K562 (cell line): Measurements from ENCODE around the gene MVP. TPM values are rescaled to one million over a fixed set of nuclear protein-coding genes. Genes with fewer than 3 reads are reported as not detected.

Experiments
- ATAC-seq: fragments of 200-7000 bp; cut with Tn5 transposase; 3 replicates; pipeline ENCODE4 v1.9.1; 2020; ENCODE audit warnings: moderate library complexity
- BruUV-seq: library from RNA; stranded (reverse); fragments of 400-500 nt; replicated peaks from 2 replicates; lab custom pipeline; 2021; lab: Mats Ljungman, UMichigan
- CTCF ChIA-PET: fragments of 300-600 bp; formaldehyde crosslinking; extraction: SDS; loops from one replicate; lab custom pipeline; 2021; ENCODE audit warnings: low intra/inter-chr PET ratio; lab: Yijun Ruan, JAX
- POLR2A ChIA-PET: fragments of 300-600, 350-650 bp; sonication (Branson Sonifier 250); formaldehyde crosslinking; extraction: SDS; loops from one replicate; lab custom pipeline; 2021; ENCODE audit warnings: antibody characterized with exemption, inconsistent platforms; lab: Yijun Ruan, JAX
- DNase-seq, 4 experiments: peaks; one replicate each; pipeline versions ENCODE4 v3.0.0 to v3.0.0-alpha.2; 2011 to 2018; ENCODE audit warnings: low spot score in 3 of 4, mixed read lengths in 3 of 4; ENCODE audit errors: extremely low read depth in 1 of 4
- FAIRE-seq: peaks from 2 replicates; lab custom pipeline; 2011; peaks lifted over from hg19 to GRCh38; lab: Jason Lieb, UNC
- H2AFZ ChIP-seq: 2 replicates; pipeline ENCODE4 v1.6.0; 2011; ENCODE audit warnings: low read depth, low read length, control low read depth, inconsistent platforms
- H3K27ac ChIP-seq: fragments of 200-600 bp; 3 replicates; pipeline ENCODE4 v1.8.0; 2011; ENCODE audit warnings: low read depth, mild to moderate bottlenecking, control low read depth, inconsistent platforms, low read length, moderate library complexity, mixed read lengths; ENCODE audit errors: extremely low read depth
- H3K27me3 ChIP-seq, 2 experiments: fragments of 300-600 bp in 1 of 2; 2 replicates in 1 of 2; 3 replicates in 1 of 2; pipeline versions ENCODE4 v1.6.0 to v1.8.0; 2011; ENCODE audit warnings: inconsistent platforms in 2 of 2, low read length in 2 of 2, mild to moderate bottlenecking in 1 of 2, mixed read lengths in 1 of 2, moderate library complexity in 1 of 2; ENCODE audit not compliant: control insufficient read depth in 2 of 2, insufficient read depth in 2 of 2
- H3K36me3 ChIP-seq: fragments of 300-600 bp; 3 replicates; pipeline ENCODE4 v1.8.0; 2011; ENCODE audit warnings: mild to moderate bottlenecking, low read length, inconsistent platforms; ENCODE audit not compliant: control insufficient read depth, insufficient read depth
- H3K4me1 ChIP-seq, 2 experiments: fragments of 200-600 bp in 1 of 2; replicated peaks in 1 of 2; 2 replicates in 1 of 2; 3 replicates in 1 of 2; pipeline versions ENCODE4 v1.5.1 to v1.8.0; 2011; ENCODE audit warnings: inconsistent platforms in 2 of 2, low read length in 2 of 2, mild to moderate bottlenecking in 1 of 2, mixed read lengths in 1 of 2, moderate library complexity in 1 of 2; ENCODE audit not compliant: control insufficient read depth in 2 of 2, insufficient read depth in 2 of 2
- H3K4me2 ChIP-seq: 2 replicates; pipeline ENCODE4 v1.6.1; 2011; ENCODE audit warnings: low read length, control low read depth, inconsistent platforms, mixed read lengths; ENCODE audit not compliant: insufficient read depth
- H3K4me3 ChIP-seq: fragments of 200-600 bp; sonication (generic), shearing (Covaris generic); 2 replicates; pipeline ENCODE4 v1.5.1; 2016; ENCODE audit warnings: control low read depth, inconsistent platforms
- H3K79me2 ChIP-seq: fragments of 200-600 bp; 3 replicates; pipeline ENCODE4 v1.8.0; 2011; ENCODE audit warnings: low read length, inconsistent platforms; ENCODE audit not compliant: control insufficient read depth, insufficient read depth
- H3K9ac ChIP-seq, 2 experiments: 2 replicates each; pipeline versions ENCODE4 v1.6.0 to v1.6.1; 2011; ENCODE audit warnings: low read depth in 2 of 2, low read length in 2 of 2, control low read depth in 1 of 2, inconsistent platforms in 1 of 2, mild to moderate bottlenecking in 1 of 2, mixed read lengths in 1 of 2; ENCODE audit not compliant: insufficient read depth in 1 of 2
- H3K9me1 ChIP-seq: one replicate; pipeline ENCODE4 v1.6.0; 2011; ENCODE audit warnings: inconsistent platforms, mild to moderate bottlenecking, low read length, moderate library complexity; ENCODE audit not compliant: control insufficient read depth, insufficient read depth
- H3K9me3 ChIP-seq: replicated peaks from 2 replicates; pipeline ENCODE4 v1.5.1; 2011; ENCODE audit warnings: low read depth, low read length, inconsistent platforms; ENCODE audit not compliant: control insufficient read depth, insufficient read depth
- H4K20me1 ChIP-seq: replicated peaks from 2 replicates; pipeline ENCODE4 v1.6.1; 2011; ENCODE audit warnings: low read length, inconsistent platforms, mixed read lengths; ENCODE audit not compliant: control insufficient read depth, insufficient read depth
- CHAMP1 ChIP-seq: fragments of 450-650 bp; IDR thresholded peaks from 2 replicates; pipeline ENCODE4 v1.6.1; 2016; ENCODE audit warnings: mild to moderate bottlenecking
- E2F1 ChIP-seq: sonication (generic); formaldehyde crosslinking; IDR thresholded peaks from 2 replicates; pipeline ENCODE4 v1.8.1; 2023; ENCODE audit warnings: mild to moderate bottlenecking, missing genetic modification reagents, moderate library complexity
- E2F6 ChIP-seq, 2 experiments: IDR thresholded peaks; 2 replicates each; pipeline ENCODE4 v1.6.1; 2011; ENCODE audit warnings: borderline replicate concordance in 1 of 2, control low read depth in 1 of 2, low read depth in 1 of 2, low read length in 1 of 2, mild to moderate bottlenecking in 1 of 2, mixed read lengths in 1 of 2, moderate library complexity in 1 of 2; ENCODE audit not compliant: insufficient read depth in 1 of 2, insufficient read length in 1 of 2, poor library complexity in 1 of 2, severe bottlenecking in 1 of 2; ENCODE audit errors: extremely low read depth in 1 of 2
- ELF2 ChIP-seq: fragments of 250-450 bp; sonication (Bioruptor Pico); IDR thresholded peaks from 2 replicates; pipeline ENCODE4 v1.5.0; 2021; ENCODE audit warnings: mild to moderate bottlenecking
- FOXP4 ChIP-seq: sonication (generic); formaldehyde crosslinking; IDR thresholded peaks from 2 replicates; pipeline ENCODE4 v1.8.0; 2022; ENCODE audit warnings: mild to moderate bottlenecking, missing genetic modification reagents, borderline replicate concordance
- PCBP1 ChIP-seq: fragments of 200-400 bp; formaldehyde crosslinking; IDR thresholded peaks from 2 replicates; pipeline ENCODE4 v1.6.1; 2018; ENCODE audit warnings: mild to moderate bottlenecking, low read depth, low read length; ENCODE audit not compliant: poor library complexity, severe bottlenecking
- RB1 ChIP-seq: fragments of 450-650 bp; IDR thresholded peaks from 2 replicates; pipeline ENCODE4 v1.6.1; 2017; ENCODE audit warnings: low read depth, mild to moderate bottlenecking
- RHOXF2B ChIP-seq: fragments of 250-450 bp; sonication (Bioruptor Pico); conservative IDR thresholded peaks from 2 replicates; pipeline ENCODE4 v1.5.1; 2021
- SLC30A9 ChIP-seq: fragments of 250-450 bp; sonication (Bioruptor Pico); IDR thresholded peaks from 2 replicates; pipeline ENCODE4 v1.8.0; 2022; ENCODE audit warnings: mild to moderate bottlenecking, moderate library complexity
- TFAM ChIP-seq: fragments of 250-450 bp; sonication (Bioruptor Pico); conservative IDR thresholded peaks from 2 replicates; pipeline ENCODE4 v1.5.0; 2021; ENCODE audit warnings: mild to moderate bottlenecking, moderate library complexity
- ZNF253 ChIP-seq: fragments of 250-450 bp; sonication (Bioruptor Pico); conservative IDR thresholded peaks from 2 replicates; pipeline ENCODE4 v1.6.1; 2021; ENCODE audit warnings: mild to moderate bottlenecking
- ZNF395 ChIP-seq: fragments of 200-800 bp; sonication (Bioruptor generic); IDR thresholded peaks from 2 replicates; pipeline ENCODE4 v1.6.1; 2017; ENCODE audit warnings: missing genetic modification characterization, missing compliant biosample characterization
- WGBS: fragments of 100-300 bp; shearing (Covaris generic); methylation state at CpG from one replicate; pipeline ENCODE4 v1.1.6; 2016; ENCODE audit warnings: low coverage, mixed read lengths; ENCODE audit not compliant: insufficient coverage; ENCODE audit errors: missing lambda C conversion rate; 5-methylcytosine and 5-hydroxymethylcytosine counted together
- in situ Hi-C: fragments of 300-500 bp; cut with MboI; formaldehyde crosslinking; loops from 4 replicates; pipeline ENCODE4 v1.15.0; 2018; ENCODE audit warnings: inconsistent platforms, mixed read lengths
- intact Hi-C: fragments of 100-400 bp; cut with micrococcal nuclease; formaldehyde crosslinking; loops from 2 replicates; pipeline ENCODE4 v1.14.2; 2022
- polyA plus RNA-seq, 8 experiments: library from polyadenylated mRNA; depleted of rRNA in 4 of 8; stranded (reverse) in 5 of 8; unstranded in 3 of 8; fragments of >200 nt; fragmentation: Nextera tagmentation in 2 of 8; fragmentation: Illumina TruSeq in 1 of 8; extraction: Ambion mirVana in 2 of 8; extraction: Trizol in 1 of 8; gene quantifications; 2 replicates each; pipeline versions ENCODE4 v1.2.1 to v1.2.3, GENCODE V29; 2011 to 2014; ENCODE audit warnings: inconsistent platforms in 1 of 8, missing spikeins in 1 of 8
- total RNA-seq, 7 experiments: library from RNA; depleted of rRNA in 6 of 7; stranded (reverse); fragments of >200 nt in 6 of 7; fragmentation: Illumina TruSeq in 2 of 7; extraction: Trizol in 2 of 7; gene quantifications; 2 replicates each; pipeline versions ENCODE4 v1.2.1 to v1.2.3, GENCODE V29; 2011 to 2021; ENCODE audit warnings: low replicate concordance in 1 of 7

The MVP gene
- total and polyA plus RNA-seq, 9 of the 15 experiments (the other 6 are each of a cell fraction or from before 2014, with no cell fraction given): 0.39 to 1.9 (median 0.76) TPM; not detected in 2

GRCh38 chr16:29878172-29878571, 57.9 kb downstream of the MVP start:
- no TSS peak for BruUV-seq
- no peak overlapping the region for H3K4me3 ChIP-seq
- H3K4me1 ChIP-seq: peaks cover 8 to 29% of the 10 kb centered on the region in 2 experiments; a peak in 4 of 5 replicates
- in situ Hi-C loops: no loop called here
- 50% methylated on average over 14 of the region's 14 CpGs for WGBS
- H3K9me3 ChIP-seq: no peaks in the 10 kb centered on the region
- ATAC-seq: no peak
- no peak overlapping the region for H3K27ac ChIP-seq
- H3K9ac ChIP-seq: no peak overlapping the region
- ChIA-PET POLR2A (interaction anchor here (0.5 to 1.8 kb wide), 4 partner anchors 10 to 1216 kb away, joined by 3 to 5 read pairs (median 4); partner anchors contain the start of genes CDIPT and VKORC1), CTCF (no interaction called here)
- no peak for DNase-seq
- H3K4me2 ChIP-seq: no peak overlapping the region
- no peaks in the 10 kb centered on the region for H4K20me1 ChIP-seq
- intact Hi-C loops: no loop called here
- H3K9me1 ChIP-seq: no peaks in the 10 kb centered on the region
- peak overlapping the region; percentile 2; the same call in 1 of the 2 replicates for H2AFZ ChIP-seq
- H3K36me3 ChIP-seq: no peaks in the 10 kb centered on the region
- FAIRE-seq: no peak
- peaks cover 6 to 7% of the 10 kb centered on the region in 2 experiments; a peak in 4 of 5 replicates for H3K27me3 ChIP-seq
- no peaks in the 10 kb centered on the region for H3K79me2 ChIP-seq
- TF ChIP-seq SLC30A9 (CRISPR knock-in tag) (no peak), ZNF395 (no peak), E2F1 (CRISPR knock-in tag) (no peak), ELF2 (no peak), PCBP1 (no peak), RHOXF2B (CRISPR knock-in tag) (no peak), RB1 (no peak), TFAM (no peak), CHAMP1 (no peak), E2F6 (IDR thresholded peaks at IDR 0.05; ENCODE audit: borderline replicate concordance in 1 of 2, extremely low read depth in 1 of 2, insufficient read depth in 1 of 2, insufficient read length in 1 of 2, low read depth in 1 of 2, low read length in 1 of 2, poor library complexity in 1 of 2, severe bottlenecking in 1 of 2) (no peak), FOXP4 (CRISPR knock-in tag) (no peak), ZNF253 (no peak)
